ENCODE measurements around the gene RSU1.

RSU1 gene

DNA sequence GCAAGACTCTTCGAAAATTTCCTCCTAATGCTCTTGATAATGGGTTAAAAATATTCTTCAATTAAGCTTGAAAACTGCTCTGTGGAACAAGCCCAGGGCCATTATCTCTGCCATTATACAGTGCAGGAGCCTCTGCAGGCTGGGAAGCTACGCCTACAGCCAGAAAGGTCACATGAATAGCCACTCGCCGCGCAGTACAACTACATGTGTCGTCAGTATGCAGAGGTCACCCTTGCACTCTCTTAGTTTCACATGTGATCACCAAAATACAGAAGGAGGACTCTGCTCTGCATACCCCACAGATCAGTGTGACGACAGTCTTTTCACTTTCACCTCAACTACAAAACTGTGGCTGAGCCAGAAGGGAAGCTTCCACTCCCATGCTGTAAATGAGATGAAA lies 153.8 kb downstream of the RSU1 start:
- no peak for FAIRE-seq

- FAIRE-seq, result no peak
These were observed 154.3 kb downstream of the RSU1 start for GRCh38 chr10:16662923-16663322.

- no peak for FAIRE-seq
These were observed 160.3 kb downstream of the RSU1 start for GRCh38 chr10:16656895-16657294.

DNA sequence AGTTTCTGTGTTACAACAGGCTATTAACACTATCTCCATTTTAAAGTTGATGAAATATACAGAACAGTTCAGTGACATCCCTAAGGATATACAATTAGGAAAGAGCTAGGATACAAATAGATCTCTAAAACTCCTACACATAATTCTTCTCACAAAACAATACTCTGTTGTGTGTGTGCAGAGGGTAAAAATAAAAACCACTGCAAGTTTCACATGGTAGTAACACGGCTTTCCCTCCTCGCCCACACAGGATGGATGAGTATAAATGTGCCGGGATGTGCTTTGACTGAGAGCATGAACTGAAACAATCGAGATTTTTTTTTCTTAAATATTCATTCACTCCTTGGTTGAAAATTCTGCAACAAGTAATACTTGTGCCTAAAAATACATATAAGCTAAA lies 164.0 kb downstream of the RSU1 start:
- FAIRE-seq, result no peak

GRCh38 chr10:16652154-16652553 lies 165.1 kb downstream of the RSU1 start:
- FAIRE-seq, result no peak

GRCh38 chr10:16649757-16650156 lies 167.5 kb downstream of the RSU1 start:
- FAIRE-seq, result no peak

DNA sequence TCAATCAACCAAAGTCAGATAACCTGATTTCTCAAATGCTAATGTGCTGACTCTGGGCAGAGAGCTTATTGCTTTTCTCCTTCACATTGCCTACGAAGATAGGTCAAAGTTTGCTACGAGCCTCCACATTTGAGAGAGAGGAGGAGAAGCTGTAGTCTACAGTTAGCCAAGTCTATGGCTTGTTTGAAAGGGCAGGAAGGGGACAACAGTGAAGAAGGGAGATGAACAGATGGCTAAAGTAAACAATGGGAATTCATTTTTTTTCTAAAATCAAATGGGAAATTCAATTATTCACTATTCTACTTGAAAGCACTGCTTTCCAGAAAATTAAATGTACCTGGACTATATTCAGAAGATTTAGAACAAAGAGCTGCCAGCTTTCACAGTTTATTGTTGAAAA lies 168.9 kb downstream of the RSU1 start:
- no peak for FAIRE-seq

DNA sequence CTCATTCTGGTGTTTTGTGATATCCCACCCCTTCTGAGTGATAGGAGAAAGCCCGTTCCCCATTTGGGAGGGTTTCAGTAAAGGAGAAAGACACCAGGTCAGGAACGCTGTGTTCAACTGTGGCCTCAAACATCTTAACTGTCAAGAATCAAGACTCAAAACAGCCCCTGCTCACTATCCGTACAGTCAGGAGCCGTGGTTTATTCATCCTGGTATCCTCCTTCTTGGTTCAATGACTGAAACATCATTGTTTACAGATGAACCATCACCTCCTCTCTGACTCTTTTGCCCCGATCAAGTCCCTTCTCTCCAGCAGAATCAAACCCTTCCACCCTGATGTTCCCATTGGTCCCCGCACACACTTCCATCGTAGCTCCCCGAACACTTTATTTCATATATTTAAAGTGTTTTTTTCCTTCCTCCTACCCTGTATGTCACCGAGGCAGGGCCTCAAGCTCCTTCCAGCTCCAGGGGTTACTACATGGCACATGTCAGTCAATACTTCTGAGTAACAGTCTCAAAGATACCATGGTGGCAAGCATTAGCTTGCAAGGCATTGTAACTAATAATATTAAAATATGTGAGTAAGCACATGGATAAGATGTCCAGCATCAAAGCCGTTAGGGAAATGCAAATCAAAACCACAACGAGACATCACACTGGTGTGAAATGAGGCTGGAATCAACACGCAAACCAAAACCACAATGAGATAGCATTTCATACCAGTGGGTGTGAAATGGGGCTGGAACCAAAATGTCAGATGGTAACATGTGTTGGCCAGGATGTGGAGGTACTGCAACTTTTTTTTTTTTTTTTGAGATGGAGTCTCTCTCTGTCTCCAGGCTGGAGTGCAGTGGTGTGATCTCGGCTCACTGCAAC lies 170.8 kb downstream of the RSU1 start:
- no peak for FAIRE-seq

GRCh38 chr10:16644146-16644545 lies 173.1 kb downstream of the RSU1 start:
- no peak for FAIRE-seq

DNA sequence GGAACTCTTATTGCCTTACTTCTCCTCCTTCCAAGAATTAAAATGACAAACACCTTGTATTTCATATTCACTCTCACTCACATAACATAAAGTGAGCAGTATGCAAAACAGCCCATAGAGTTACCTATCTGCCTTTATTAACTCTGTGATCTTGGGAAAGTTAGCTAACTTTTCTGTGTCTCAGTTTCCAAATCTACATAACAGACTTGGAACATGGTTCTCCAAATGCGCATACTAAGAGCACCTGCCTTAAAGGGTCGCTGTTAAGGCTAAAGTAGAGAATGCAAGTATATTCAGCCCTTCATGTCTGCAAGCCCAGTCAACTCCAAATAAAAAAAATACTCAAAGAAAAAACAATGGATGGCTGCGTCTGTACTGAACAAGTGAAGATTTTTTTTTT lies 173.7 kb downstream of the RSU1 start:
- no peak for FAIRE-seq

DNA sequence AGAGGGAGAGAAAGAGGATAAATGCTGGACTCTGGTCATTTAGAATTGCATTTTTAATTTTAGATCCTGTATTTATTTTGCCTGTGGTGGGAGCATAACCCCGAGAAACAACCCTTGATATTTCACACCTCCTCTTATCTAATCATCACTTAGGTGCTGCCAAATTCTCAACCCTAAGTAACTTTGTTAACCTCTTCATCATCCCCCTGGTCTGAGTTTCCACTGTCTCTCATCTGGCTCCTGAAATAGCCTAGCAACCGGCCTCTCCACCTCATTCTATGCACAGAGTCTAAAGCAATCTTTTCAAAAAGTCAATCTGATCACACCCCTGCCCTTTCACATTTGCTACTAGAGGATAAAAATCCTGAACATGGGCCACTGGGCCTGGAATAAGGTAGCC lies 177.1 kb downstream of the RSU1 start:
- no peak for FAIRE-seq

DNA sequence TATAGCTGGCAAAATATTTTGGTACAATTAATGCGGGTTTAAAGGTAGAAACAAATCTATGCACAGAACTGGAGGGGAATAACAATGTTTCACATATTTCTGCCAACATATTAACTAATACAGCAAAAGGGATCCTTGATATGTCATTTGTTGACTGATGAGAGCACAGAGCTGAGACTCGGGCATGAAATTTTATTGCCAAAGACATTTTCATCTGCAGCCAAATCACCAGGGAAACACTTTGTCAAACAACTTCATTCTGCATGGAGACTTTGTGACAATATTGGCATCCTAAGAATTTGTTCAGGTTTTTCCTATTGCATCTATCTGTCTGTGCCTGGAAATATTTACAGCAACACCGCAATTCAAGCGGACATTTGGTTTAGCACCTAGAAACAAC lies 177.8 kb downstream of the RSU1 start:
- FAIRE-seq, result no peak

DNA sequence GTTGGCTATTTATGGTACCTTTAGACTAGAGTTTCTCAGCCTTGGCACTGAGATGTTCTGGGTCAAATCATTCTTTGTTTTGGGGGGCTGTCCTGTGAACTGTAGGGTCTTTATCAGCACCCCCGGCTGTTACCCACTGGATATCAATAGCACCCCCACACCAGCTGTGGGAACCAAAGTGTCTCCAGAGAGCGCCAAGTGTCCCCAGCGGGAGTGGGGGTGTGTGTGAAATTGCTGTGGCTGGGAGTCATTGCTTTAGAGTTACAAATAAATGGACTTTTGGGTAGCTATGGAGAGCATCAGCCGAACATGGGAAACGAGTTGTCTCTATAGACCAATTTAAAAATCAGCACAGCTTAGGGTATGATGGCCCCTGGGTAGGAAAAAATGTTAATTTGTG lies 184.2 kb downstream of the RSU1 start:
- FAIRE-seq, result no peak

GRCh38 chr10:16626697-16627096 lies 190.5 kb downstream of the RSU1 start:
- no peak for FAIRE-seq

DNA sequence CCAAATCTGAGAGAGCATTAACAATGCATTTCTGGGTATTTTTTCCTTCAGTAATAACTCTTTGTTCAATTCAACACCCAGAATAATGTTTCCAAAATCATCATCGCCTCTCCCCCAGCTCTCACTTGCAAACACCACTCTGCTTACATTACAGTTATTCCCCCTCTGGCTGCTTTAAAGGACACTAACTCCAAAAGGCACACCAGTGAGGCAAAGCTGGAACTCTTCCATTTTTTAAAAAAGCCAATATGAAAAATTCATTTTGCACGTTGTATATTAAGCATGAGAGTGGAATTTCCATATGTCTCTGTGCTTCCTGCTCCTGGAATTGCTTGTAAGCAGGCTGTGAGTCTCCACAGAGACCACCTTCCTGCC lies 204.3 kb downstream of the RSU1 start:
- no peak for FAIRE-seq

GRCh38 chr10:16612115-16612980 lies 204.9 kb downstream of the RSU1 start:
- no peak for FAIRE-seq

DNA sequence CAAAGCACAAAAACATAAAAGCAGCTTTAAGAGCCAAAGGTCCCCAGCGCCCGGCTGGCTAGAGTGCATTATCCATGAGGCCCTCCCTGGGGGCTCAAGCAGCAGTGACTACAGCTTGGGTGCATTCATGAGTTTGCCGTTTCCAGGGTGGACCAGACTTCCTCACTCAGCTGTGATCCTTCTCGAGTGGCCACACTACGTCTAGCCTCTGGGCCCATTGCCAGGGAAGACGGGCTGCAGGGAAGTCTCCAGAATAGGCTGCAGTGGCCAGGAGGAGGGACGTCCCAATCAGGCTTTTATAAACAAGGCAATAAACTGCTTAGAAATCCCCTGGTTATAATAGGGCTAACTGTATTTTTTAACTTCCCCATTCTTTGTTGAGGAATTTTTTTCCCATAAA lies 206.2 kb downstream of the RSU1 start:
- FAIRE-seq, result no peak

DNA sequence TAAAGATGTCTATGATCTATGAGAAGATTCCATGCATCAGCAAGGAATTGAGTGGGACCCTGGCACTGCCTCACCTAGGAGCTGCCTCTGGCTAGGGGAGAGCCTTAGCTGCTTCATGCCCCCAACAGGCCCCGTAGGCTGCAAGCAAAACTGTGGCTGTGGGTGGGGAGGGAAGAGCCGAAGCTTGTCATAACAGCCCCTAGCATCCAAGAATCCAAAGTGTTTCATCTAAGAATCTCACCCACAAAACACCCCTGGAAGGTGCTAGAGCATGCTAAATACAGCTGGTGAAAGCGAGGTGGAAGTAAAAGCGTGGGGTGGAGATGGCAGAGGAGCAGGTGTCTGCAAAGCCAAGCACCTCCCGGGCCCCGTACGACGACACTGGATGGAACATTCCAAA lies 208.0 kb downstream of the RSU1 start:
- FAIRE-seq, result no peak

DNA sequence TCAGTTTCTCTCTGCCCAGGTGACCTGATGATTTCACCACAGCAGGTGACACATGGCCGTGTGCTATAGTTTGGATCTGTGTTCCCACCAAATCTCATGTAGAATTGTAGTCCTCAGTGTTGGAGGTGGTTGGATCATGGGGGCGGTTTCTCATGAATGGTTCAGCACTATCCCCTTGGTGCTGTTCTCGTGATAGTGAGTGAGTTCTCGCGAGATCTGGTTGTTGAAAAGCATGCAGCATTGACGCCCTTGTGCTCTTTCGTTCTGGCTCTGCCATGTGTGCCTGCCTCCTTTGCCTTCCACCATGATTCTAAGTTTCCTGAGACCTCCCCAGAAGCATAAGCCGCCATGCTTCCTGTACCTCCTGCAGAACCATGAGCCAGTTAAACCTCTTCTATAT lies 210.3 kb downstream of the RSU1 start:
- FAIRE-seq, result no peak

DNA sequence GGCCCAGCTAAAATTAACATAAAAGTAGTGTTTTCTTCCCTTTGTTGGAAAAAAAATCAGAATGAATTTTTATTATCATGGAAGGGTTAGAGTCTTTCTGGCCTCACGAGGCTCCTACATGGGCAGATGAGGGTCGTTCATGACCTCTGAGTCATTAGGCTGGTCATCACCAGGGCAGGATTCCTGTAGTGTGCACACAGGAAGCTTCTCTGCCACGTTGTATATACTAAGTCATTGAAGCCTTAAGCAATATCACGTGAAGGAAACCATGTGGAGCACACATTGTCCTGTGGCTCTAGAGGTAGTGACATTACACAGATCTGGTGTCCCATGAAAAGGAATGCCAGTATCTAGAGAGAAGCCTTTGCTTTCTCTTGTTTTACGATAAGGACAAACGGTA lies 210.8 kb downstream of the RSU1 start:
- FAIRE-seq, result no peak

- FAIRE-seq, result no peak
These were observed 213.9 kb downstream of the RSU1 start for GRCh38 chr10:16603308-16603707.

- FAIRE-seq, result no peak
These were observed 215.0 kb downstream of the RSU1 start for GRCh38 chr10:16602104-16602775.

- FAIRE-seq, result no peak
These were observed 217.6 kb downstream of the RSU1 start for GRCh38 chr10:16599662-16600061.

DNA sequence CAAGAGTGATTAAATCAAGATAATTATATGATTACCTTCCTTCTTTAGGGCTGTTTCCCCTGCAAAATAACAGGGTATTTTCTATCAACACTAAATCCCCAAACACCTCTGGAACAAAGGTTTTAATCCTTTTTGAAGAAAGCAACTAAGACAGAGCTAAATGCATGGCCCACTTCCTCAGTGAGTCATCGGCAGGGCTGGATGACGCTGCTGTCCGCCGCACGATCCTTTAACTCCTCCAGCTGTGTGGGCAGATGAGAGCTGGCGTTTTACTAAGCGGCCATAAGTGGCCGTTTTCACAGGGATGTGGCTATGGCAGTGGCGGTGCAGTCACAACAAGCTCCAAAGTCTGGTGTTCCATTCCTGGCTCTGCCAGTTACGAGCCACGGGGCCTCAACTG lies 219.6 kb downstream of the RSU1 start:
- no peak for FAIRE-seq
